Right lobe of liver (tissue), 4 donors: ENCODE data around the gene PPP4R2.

Experiments used
- CTCF ChIP-seq, 4 donors: fragments of 200-600 bp in 3 of 4; fragments of 450-650 bp in 1 of 4; IDR thresholded peaks; one replicate each; pipeline versions ENCODE4 v1.5.1 to v1.8.0; 2016 to 2022; ENCODE audit warnings: antibody characterized with exemption in 4 of 4, mild to moderate bottlenecking in 2 of 4
- POLR2A ChIP-seq: fragments of 450-650 bp; IDR thresholded peaks from one replicate; pipeline ENCODE4 v1.6.1; 2017; ENCODE audit warnings: antibody characterized with exemption, mild to moderate bottlenecking
- donor health status: DM: no; HTN: no; CAD: no.
- donor health status: DM: no; HTN: no; CAD: no.
- donor health status: DM: no; HTN: yes; CAD: no.

GRCh38 chr3:72991522-72991921, 5.1 kb upstream of the PPP4R2 start:
- no peak for TF ChIP-seq CTCF (IDR thresholded peaks at IDR 0.05)
- TF ChIP-seq POLR2A, result no peak
